ENCODE results near the gene TMEM150C. TPM values are rescaled to one million over a fixed set of nuclear protein-coding genes. Genes with fewer than 3 reads are reported as not detected.

Gene TMEM150C
- total and polyA plus RNA-seq, 2 of the 4 experiments (the other 2 are of a cell fraction): 0.10 to 0.36 TPM

GRCh38 chr4:82523179-82523578 is 38.6 kb downstream of the TMEM150C start:
- Histone ChIP-seq H3K79me1 (ENCODE audit: low read depth in 1 of 2, low read length in 2 of 2) (no peaks in the 10 kb centered on the region; a peak in 1 of 4 replicates), H2BK120ac (ENCODE audit: low read depth, low read length) (no peak overlapping the region), H3K27me3 (ENCODE audit: control insufficient read depth, insufficient read depth, low read length) (peaks cover 12% of the 10 kb centered on the region), H2BK20ac (ENCODE audit: low read depth, low read length) (no peak overlapping the region), H3K4me3 (ENCODE audit: insufficient read depth, low read depth, low read length) (no peak overlapping the region), H3K36me3 (ENCODE audit: control insufficient read depth, insufficient read depth, low read length) (no peaks in the 10 kb centered on the region), H3K9me3 (ENCODE audit: control insufficient read depth, insufficient read depth, low read length) (no peaks in the 10 kb centered on the region), H3K27ac (ENCODE audit: insufficient read depth, low read length) (no peak overlapping the region), H3K23ac (ENCODE audit: low read depth, low read length) (no peak overlapping the region), H3K9ac (ENCODE audit: low read depth, low read length) (no peak overlapping the region), H3K9me1 (ENCODE audit: insufficient read depth, low read length) (0 out of 2 replicates have a peak, but pooled peaks cover 2% of the 10 kb centered on the region), H2BK5ac (ENCODE audit: low read depth, low read length, poor library complexity, severe bottlenecking) (no peak overlapping the region), H3K4me2 (ENCODE audit: low read depth, low read length) (no peak overlapping the region), H3K14ac (replicated peaks; ENCODE audit: low read depth, low read length) (no peak overlapping the region), H4K91ac (ENCODE audit: insufficient read depth, low read depth, low read length) (no peak overlapping the region), H2AFZ (replicated peaks; ENCODE audit: low read length, poor library complexity) (no peak overlapping the region), H3K18ac (ENCODE audit: low read depth, low read length) (no peak overlapping the region), H4K20me1 (ENCODE audit: insufficient read depth, low read length) (no peaks in the 10 kb centered on the region), H3K4me1 (ENCODE audit: control insufficient read depth, insufficient read depth, low read length) (no peaks in the 10 kb centered on the region; the same call in 1 of the 2 replicates), H3K4ac (ENCODE audit: low read depth, low read length) (no peak overlapping the region), H3K56ac (ENCODE audit: extremely low read depth, insufficient read depth, low read length) (no peak overlapping the region), H2AK5ac (ENCODE audit: low read depth, low read length) (no peak overlapping the region), H2AK9ac (replicated peaks; ENCODE audit: low read depth, low read length, poor library complexity) (no peak overlapping the region), H4K8ac (ENCODE audit: low read depth in 2 of 2, low read length in 2 of 2) (no peak overlapping the region), H4K5ac (ENCODE audit: low read depth, low read length) (no peak overlapping the region), H2BK15ac (ENCODE audit: low read depth, low read length) (no peak overlapping the region)
- ATAC-seq (ENCODE audit: low read depth) (no peak), DNase-seq (no peak)
- no TSS peak for BruUV-seq (replicated peaks)
- in situ Hi-C loops (cut with MboI; ENCODE audit: low sequenced_read_pairs) (no loop called here), dilution Hi-C loops (cut with HindIII; ENCODE audit: low sequenced_read_pairs, unreplicated experiment) (no loop called here), intact Hi-C loops (cut with micrococcal nuclease) (no loop called here)
- POLR2A ChIA-PET (ENCODE audit: unreplicated experiment): no interaction called here
- no peak for TF ChIP-seq BHLHE40 (IDR thresholded peaks at IDR 0.05; ENCODE audit: low read depth, low read length)
- no peak for TF ChIP-seq POLR2A (IDR thresholded peaks at IDR 0.05; ENCODE audit: low read depth, low read length)
- no peak for TF ChIP-seq MXI1 (IDR thresholded peaks at IDR 0.05; ENCODE audit: borderline replicate concordance, low read depth, low read length)
- TF ChIP-seq MAZ (IDR thresholded peaks at IDR 0.05; ENCODE audit: borderline replicate concordance, low read depth, low read length): no peak
- no peak for TF ChIP-seq CHD1 (IDR thresholded peaks at IDR 0.05; ENCODE audit: low read depth, low read length)
- no peak for TF ChIP-seq MAFK (IDR thresholded peaks at IDR 0.05; ENCODE audit: low read depth, low read length)
- TF ChIP-seq, protein P1, sequence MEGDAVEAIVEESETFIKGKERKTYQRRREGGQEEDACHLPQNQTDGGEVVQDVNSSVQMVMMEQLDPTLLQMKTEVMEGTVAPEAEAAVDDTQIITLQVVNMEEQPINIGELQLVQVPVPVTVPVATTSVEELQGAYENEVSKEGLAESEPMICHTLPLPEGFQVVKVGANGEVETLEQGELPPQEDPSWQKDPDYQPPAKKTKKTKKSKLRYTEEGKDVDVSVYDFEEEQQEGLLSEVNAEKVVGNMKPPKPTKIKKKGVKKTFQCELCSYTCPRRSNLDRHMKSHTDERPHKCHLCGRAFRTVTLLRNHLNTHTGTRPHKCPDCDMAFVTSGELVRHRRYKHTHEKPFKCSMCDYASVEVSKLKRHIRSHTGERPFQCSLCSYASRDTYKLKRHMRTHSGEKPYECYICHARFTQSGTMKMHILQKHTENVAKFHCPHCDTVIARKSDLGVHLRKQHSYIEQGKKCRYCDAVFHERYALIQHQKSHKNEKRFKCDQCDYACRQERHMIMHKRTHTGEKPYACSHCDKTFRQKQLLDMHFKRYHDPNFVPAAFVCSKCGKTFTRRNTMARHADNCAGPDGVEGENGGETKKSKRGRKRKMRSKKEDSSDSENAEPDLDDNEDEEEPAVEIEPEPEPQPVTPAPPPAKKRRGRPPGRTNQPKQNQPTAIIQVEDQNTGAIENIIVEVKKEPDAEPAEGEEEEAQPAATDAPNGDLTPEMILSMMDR (conservative IDR thresholded peaks at IDR 0.05; ENCODE audit: low read depth, low read length): no peak
- 71% methylated on average over 1 of the region's 9 CpGs; no CpG with 5 or more reads in 1 of the 2 experiments for WGBS, 2 experiments (ENCODE audit: extremely low coverage in 2 of 2, insufficient read length in 1 of 2)
- CTCF ChIA-PET: no interaction called here
